Activated CD8-positive, alpha-beta memory T cell treated with anti-CD3 and anti-CD28 coated beads for 4 hours (primary cell): ENCODE data around the gene MRPS26.
"Not testable (repeated sequence)": the region's sequence is repeated elsewhere in the genome, so short reads cannot be mapped to it uniquely, and the experiment has no call there.

ENCODE experiments used
- DNase-seq, 2 donors: peaks; one replicate each; pipeline ENCODE4 v3.0.0-alpha.2; 2020; ENCODE audit warnings: low read depth in 2 of 2

MRPS26 gene

DNA sequence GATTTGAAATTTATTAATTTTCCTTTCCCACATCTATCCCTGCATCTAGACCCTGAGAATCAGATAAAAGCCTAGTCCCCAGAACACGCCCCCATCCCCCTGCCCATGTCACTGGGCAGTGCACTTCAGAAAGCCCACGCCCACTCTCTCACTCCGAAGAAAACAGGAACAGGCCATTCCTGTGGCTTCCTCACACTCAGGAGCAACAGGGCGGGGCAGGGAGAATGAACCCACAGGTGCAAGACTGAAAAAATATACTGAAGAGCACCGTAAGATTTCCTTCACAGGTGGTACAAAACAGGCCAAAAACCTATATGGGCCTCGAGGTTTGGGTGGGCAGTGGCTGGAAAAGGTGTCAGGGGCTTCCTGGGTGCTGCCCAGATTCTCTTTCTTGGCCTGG, 29.0 kb downstream of the MRPS26 start:
- DNase-seq = no peak

DNA sequence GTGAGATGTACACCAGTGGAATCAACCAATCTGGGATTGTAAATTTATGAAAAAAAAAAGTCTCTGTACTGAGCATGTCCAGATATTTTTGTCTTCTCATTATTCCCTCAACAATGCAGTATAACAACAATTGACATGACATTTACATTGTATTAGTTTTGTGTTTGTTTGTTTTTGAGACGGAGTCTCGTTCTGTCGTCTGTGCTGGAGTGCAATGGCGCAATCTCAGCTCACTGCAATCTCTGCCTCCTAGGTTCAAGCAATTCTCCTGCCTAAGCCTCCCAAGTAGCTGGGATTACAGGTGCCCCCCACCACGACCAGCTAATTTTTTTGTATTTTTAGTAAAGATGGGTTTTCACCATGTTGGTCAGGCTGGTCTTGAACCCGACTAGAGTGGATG, 29.5 kb downstream of the MRPS26 start:
- DNase-seq = not testable (repeated sequence)

DNA sequence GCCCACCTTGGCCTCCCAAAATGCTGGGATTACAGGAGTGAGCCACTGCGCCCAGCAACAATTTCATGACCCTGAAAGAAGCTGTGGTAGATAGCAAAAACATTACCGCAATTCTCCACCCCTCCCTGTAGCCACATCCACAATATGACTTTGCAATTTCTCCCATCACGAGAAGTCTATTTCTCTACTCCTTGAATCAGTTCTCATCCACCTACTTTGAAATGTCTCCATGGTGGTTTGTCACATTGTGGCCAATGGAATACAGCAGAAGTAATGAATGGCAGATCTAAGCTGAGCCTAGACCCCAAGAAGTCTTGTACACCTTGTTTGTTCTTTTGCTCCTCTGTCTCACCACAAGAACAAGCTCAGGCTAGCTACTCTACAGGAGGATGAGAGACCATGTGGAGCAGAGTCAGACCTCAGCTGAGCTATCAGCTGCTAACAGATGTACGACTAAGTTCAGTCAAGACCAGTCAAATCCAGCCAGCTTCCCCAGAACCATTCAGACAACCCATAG, 31.8 kb downstream of the MRPS26 start:
- DNase-seq = no peak

DNA sequence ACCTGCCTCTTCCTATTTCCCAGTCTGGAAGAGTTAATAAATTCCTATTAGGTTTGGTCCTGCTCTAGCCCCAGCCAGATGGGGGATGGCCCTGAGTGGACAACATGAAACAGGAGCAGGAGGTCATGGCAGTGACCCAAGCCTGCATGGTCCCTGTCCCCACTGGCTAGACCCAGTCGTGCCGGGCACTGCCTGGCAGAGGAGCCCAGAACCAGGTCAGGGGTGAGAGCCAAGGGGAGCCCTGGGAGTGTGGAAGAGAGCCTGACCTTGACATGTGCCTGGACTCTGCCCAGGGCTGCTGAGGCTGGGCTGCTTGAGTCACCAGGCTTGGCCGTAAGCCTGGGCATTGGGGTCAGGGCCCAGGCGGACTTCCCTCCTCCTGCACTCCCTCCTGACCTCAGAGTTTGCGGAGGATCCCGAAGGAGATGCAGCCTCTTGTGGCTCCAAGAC, 35.1 kb downstream of the MRPS26 start:
- no peak for DNase-seq

- DNase-seq = no peak
Measured at GRCh38 chr20:3081641-3082040, 35.8 kb downstream of the MRPS26 start.

DNA sequence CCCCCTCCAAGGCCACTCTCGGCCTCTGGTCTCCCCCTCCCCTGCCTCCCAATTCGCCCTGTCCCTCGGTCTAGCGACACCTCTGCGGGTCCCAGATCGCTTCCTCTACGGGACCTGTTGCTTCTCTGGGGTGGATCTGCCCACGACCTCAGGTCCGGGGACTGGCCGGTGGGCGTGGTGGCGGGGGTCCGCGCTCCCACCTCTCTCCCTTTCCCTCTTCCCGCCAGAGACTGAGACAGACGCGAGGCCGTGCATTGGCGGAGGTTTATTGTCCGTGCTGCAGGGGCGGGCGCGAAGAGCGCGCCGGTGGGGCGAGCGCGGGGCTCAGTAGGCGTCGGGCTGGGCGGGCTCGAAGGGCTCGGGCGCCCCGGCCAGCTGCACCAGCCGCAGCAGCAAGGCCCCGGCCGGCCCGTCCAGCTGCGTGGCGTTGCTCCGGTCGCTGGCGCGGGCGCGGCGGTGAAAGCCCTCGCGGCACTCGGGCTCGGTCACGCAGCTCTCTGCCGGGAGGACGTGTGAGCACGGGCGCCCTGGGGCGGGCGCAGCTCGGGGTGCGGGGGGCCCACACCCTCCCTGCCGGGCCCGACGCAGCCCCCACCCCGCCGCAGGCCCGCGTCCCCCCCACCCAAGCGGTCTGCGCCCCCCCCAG, 36.6 kb downstream of the MRPS26 start:
- DNase-seq = no peak

DNA sequence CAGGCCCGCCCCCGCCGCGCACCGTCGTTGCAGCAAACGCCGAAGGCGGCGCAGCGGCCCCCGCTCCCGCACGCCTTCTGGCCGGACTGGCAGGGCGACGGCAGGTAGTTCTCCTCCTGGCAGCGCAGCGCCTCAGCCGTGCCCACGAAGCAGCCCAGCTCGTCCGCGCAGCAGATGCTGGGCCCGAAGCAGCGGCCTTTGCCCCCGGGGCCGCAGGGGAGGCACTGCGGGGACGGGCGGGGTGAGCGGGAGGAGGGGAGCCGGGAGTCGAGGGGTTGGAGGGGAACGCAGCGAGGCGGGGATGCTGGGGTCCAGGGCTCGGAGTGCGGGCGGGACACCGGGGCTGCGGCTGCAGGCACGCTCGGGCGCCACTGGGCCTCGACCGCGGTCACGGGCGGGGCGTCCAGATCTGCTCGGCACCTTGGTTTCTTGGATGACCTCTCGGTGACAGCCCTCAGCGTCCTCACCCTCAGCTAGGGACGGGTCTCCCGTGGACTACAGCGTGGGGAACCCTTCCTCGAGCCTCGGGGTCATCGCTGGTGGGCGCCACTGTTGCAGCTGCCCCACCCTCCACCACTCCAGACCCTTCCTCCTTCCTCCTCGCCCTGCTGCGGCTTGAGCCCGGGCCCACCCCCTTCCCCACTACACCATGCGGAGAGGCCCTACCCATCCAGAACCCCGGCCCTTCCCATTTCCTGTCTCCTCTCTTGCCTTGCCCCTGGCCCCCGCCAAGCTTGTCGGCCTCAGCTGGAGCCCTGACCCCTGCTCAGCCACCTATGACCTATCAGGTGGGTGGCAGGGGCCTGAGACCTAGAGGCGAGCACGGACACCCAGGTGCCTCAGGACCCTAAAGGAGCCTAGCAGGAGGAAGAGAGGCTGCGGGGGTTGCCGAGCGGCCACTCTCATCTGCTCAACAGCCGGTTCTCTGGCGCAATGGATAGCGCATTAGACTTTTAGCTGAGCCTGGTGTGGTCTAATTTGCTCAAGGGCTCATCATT, 37.4 kb downstream of the MRPS26 start:
- DNase-seq = no peak

GRCh38 chr20:3084283-3084985, 38.6 kb downstream of the MRPS26 start, which contains the start of gene AVP:
TSS of gene AVP (minus strand) at chr20:3084724. CDS start at chr20:3084674, 50 bp downstream.
- no peak for DNase-seq

GRCh38 chr20:3084986-3085360, 39.1 kb downstream of the MRPS26 start:
- DNase-seq = no peak

DNA sequence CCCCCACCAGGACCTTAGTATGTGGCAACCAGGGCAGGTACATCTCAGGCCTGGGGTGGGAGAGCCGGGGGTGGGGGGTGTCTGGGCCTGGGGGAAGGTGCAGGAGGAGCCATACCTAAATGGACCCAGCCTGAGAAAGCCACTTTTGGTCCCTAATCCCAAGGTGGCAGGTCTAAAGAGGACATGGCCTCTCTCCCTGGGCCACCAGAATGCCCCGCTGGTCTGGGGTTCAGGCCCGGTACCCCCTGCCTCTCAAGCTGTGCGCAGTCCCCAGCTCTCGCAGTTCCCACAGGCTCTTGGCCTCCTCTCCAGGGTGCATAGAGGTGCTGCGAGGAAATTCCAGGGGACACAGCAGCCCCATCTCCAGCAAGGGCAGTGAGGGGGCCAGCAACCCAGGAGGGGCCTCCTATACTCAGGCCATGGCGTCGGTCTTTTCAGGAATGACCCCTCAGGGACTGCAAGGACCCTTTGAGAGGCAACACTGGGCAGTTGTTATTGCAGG, 39.8 kb downstream of the MRPS26 start:
- DNase-seq = no peak

- no peak for DNase-seq
Measured at GRCh38 chr20:3088031-3088430, 42.2 kb downstream of the MRPS26 start.

GRCh38 chr20:3090565-3090964, 44.7 kb downstream of the MRPS26 start:
- no peak for DNase-seq

DNA sequence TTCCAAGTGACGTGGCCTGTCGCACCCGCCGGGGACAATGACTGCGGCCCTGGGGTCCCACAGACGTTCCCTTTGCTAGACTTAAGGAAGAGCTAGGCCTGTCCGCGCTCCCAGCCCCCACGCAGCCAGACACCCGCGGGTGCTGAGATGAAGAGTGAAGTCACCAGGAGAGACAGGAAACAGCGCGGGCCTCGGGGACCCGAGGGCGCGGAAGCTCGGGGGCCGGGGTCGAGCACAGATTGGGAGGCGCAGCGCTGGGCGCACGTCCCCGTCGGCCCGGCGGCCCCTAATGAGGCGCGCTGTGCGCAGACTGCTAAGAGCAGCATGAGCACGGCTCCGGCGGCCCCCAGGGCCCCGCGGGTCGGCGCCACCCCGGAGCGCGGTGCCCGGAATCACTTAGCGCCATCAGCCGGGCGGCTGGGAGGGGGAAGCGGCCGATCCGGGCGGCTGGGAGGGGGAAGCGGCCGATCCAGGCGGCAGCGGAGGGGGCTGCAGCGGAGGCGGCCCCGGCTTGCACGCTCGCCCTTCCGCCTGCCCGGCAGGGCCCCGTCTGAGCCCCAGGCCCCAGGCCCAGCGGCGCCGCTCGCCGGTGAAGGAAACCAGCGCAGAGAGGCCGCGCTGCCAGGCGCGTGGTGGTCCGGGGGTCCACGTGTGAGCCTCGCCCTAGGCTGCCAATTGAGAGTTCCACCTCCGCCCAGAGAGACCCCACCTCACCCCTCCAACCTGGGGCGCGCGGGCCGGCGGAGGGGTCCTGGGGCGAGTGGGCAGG, 46.9 kb downstream of the MRPS26 start:
- peak in 1 of 2 donors; percentile 13 for DNase-seq

- no peak for DNase-seq
Measured at GRCh38 chr20:3093861-3094361, 48.1 kb downstream of the MRPS26 start.

DNA sequence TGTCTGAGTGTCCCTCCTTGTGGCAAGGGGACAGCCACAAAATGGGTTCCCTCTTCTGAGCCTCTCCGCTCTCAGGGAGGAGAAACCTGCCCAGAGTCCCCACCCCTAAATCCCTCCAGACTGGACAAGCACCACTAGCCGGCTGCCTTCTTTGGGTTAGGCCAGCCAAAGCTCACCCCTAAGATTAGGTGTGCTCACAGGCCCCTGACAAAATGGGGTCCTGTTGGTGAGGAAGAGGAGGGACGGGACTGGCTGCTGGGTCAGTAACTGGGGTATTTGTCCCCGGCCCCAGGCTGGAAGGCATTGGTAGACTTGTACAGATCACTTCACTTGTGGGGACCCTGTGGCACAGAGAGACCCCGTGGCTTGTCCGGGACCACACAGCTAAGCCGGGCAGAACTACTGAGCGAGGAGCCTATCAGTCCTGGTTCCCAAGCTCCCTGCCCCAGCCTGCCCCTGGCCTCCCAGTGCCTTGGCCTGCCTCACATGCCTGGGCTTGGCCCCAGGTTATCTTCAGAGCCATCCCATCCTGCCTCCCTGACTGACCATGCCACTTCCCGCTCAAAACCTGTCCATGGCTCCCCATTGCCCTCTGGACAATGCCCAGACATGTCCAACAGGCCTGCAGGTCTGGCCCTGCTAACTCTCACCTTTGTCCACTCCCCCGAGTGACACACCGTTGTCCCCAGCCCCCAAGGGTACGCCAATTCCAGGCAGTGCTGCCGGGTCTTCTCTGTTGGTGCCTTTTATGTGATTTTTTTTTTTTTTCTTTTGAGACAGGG, 49.2 kb downstream of the MRPS26 start:
- DNase-seq = no peak
